GM18870 (cell line): ENCODE results near the gene PARK7.

Source experiments
- ATAC-seq: cut with Tn5 transposase; IDR thresholded peaks from one replicate; pipeline ENCODE4 v1.9.1; 2021; ENCODE audit warnings: moderate library complexity; ENCODE audit not compliant: unreplicated experiment

The PARK7 gene

GRCh38 chr1:8006037-8006963, 44.8 kb downstream of the PARK7 start:
- ATAC-seq: no peak

GRCh38 chr1:8009043-8010002, 47.8 kb downstream of the PARK7 start:
- no peak for ATAC-seq

- no peak for ATAC-seq
Measured at GRCh38 chr1:8010080-8010664, 48.7 kb downstream of the PARK7 start.

GRCh38 chr1:8011016-8011415, 49.5 kb downstream of the PARK7 start:
- ATAC-seq: no peak

GRCh38 chr1:8011923-8012858, 50.7 kb downstream of the PARK7 start:
- ATAC-seq: no peak

- no peak for ATAC-seq
Measured at GRCh38 chr1:8012955-8013354, 51.4 kb downstream of the PARK7 start.

- ATAC-seq: no peak
Measured at GRCh38 chr1:8013399-8013798, 51.9 kb downstream of the PARK7 start.

- no peak for ATAC-seq
Measured at GRCh38 chr1:8013800-8014199, 52.3 kb downstream of the PARK7 start.

GRCh38 chr1:8014381-8014988, 53.0 kb downstream of the PARK7 start:
- no peak for ATAC-seq

GRCh38 chr1:8015036-8015808, 53.7 kb downstream of the PARK7 start:
- ATAC-seq: no peak

- no peak for ATAC-seq
Measured at GRCh38 chr1:8015809-8016165, 54.3 kb downstream of the PARK7 start.

GRCh38 chr1:8016210-8016894, 54.8 kb downstream of the PARK7 start:
- ATAC-seq: no peak

GRCh38 chr1:8016895-8017241, 55.4 kb downstream of the PARK7 start:
- no peak for ATAC-seq

- ATAC-seq: no peak
Measured at GRCh38 chr1:8017495-8018197, 56.1 kb downstream of the PARK7 start.

- ATAC-seq: no peak
Measured at GRCh38 chr1:8018492-8019228, 57.1 kb downstream of the PARK7 start.

- no peak for ATAC-seq
Measured at GRCh38 chr1:8019229-8019620, 57.7 kb downstream of the PARK7 start.

GRCh38 chr1:8020032-8020431, 58.5 kb downstream of the PARK7 start:
- ATAC-seq: no peak
